ENCODE measurements around the gene ZNF263. TPM values are rescaled to one million over a fixed set of nuclear protein-coding genes. Genes with fewer than 3 reads are reported as not detected.

ZNF263 gene
- total and polyA plus RNA-seq, 9 of the 15 experiments (the other 6 are each of a cell fraction or from before 2014, with no cell fraction given) = 4.6 to 48.3 (median 31.8) TPM

DNA sequence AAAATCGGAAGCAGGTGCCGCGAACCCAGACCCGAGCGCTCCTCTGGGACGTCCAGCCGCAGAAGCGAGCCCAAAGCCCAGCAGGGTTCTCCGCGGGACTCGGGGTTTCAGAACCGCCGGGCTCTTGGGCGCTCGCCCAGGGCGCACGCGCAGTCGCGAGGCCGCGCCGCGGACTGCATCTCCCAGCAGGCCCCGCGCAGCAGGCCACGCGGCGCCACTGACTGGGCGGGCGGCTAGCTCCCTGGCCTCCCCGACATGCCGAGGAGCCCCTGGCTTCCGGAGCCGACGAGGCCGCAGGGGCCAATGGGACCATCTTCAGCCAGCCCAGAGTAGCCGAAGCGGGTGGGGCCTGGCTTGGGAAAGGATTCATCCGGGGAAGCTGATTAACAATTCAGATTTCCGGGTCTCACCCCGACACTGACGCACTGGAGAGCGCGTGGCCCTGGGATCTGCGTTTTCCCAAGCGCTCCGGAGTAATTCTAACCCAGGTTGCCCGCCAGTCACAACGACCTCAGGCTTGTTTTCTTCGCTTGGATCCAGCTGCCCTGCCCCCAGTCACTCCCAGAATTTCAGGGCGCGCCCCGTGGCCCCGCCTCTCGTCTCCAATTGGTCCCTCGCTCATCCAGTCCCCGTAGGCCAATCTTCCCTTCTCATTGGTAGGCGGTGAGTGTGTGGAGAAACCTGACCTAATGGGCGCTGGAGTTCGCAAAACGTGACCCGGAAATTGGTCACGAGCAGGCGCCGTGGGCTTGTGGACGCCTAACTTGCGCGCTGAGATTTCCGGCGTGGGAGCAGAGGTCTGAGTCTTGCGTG is at the start of gene ZNF263 (continued):
- TF ChIP-seq U2AF1 (optimal IDR thresholded peaks at IDR 0.05; ENCODE audit: low read depth, low read length) (no peak), POLR2A (conservative IDR thresholded peaks at IDR 0.05) (peak; percentile 91), CTBP1 (IDR thresholded peaks at IDR 0.05; ENCODE audit: borderline replicate concordance) (peak; percentile 51), ETV5 (CRISPR knock-in tag; IDR thresholded peaks at IDR 0.05; ENCODE audit: low read depth) (peak; percentile 57; the same call in 1 of the 2 replicates), NR1H2 (CRISPR knock-in tag; IDR thresholded peaks at IDR 0.05) (0 out of 2 replicates have a peak, but pooled peaks have one; percentile 22), CBFA2T3 (IDR thresholded peaks at IDR 0.05) (peak; percentile 33; the same call in 1 of the 2 replicates), TBL1XR1 (IDR thresholded peaks at IDR 0.05; ENCODE audit: low read length in 2 of 2) (peak in 1 of 2 experiments; percentile 92; a peak in 2 of 4 replicates), ZFX (CRISPR knock-in tag; IDR thresholded peaks at IDR 0.05) (peak; percentile 89), ETV1 (tag; conservative IDR thresholded peaks at IDR 0.05; ENCODE audit: low read depth) (peak; percentile 74), DIDO1 (tag; IDR thresholded peaks at IDR 0.05; ENCODE audit: low read depth) (peak; percentile 80), ATF1 (CRISPR knock-in tag; IDR thresholded peaks at IDR 0.05) (peak; percentile 95), ATF1 (tag; IDR thresholded peaks at IDR 0.05) (peak; percentile 98), RCOR1 (IDR thresholded peaks at IDR 0.05; ENCODE audit: borderline replicate concordance in 1 of 2, low read depth in 2 of 2, low read length in 2 of 2) (peak in 1 of 2 experiments; percentile 79; a peak in 2 of 4 replicates), FOXK1 (CRISPR knock-in tag; IDR thresholded peaks at IDR 0.05; ENCODE audit: borderline replicate concordance) (peak; percentile 78; the same call in 1 of the 2 replicates)
- TF ChIP-seq, protein P1, sequence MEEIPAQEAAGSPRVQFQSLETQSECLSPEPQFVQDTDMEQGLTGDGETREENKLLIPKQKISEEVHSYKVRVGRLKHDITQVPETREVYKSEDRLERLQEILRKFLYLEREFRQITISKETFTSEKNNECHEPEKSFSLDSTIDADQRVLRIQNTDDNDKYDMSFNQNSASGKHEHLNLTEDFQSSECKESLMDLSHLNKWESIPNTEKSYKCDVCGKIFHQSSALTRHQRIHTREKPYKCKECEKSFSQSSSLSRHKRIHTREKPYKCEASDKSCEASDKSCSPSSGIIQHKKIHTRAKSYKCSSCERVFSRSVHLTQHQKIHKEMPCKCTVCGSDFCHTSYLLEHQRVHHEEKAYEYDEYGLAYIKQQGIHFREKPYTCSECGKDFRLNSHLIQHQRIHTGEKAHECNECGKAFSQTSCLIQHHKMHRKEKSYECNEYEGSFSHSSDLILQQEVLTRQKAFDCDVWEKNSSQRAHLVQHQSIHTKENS (CRISPR knock-in tag; IDR thresholded peaks at IDR 0.05) = no peak
- TF ChIP-seq, protein P2, sequence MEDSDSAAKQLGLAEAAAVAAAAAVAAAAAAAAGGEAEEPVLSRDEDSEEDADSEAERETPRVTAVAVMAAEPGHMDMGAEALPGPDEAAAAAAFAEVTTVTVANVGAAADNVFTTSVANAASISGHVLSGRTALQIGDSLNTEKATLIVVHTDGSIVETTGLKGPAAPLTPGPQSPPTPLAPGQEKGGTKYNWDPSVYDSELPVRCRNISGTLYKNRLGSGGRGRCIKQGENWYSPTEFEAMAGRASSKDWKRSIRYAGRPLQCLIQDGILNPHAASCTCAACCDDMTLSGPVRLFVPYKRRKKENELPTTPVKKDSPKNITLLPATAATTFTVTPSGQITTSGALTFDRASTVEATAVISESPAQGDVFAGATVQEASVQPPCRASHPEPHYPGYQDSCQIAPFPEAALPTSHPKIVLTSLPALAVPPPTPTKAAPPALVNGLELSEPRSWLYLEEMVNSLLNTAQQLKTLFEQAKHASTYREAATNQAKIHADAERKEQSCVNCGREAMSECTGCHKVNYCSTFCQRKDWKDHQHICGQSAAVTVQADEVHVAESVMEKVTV (CRISPR knock-in tag; IDR thresholded peaks at IDR 0.05) = no peak
- TF ChIP-seq, protein P3, sequence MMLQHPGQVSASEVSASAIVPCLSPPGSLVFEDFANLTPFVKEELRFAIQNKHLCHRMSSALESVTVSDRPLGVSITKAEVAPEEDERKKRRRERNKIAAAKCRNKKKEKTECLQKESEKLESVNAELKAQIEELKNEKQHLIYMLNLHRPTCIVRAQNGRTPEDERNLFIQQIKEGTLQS (IDR thresholded peaks at IDR 0.05) = no peak
- TF ChIP-seq, protein P3 (CRISPR knock-in tag; conservative IDR thresholded peaks at IDR 0.05) = peak; percentile 68; the same call in 1 of the 2 replicates
